Smooth muscle cell (in vitro differentiated cells): ENCODE results near the gene BDH1. TPM values are rescaled to one million over a fixed set of nuclear protein-coding genes. Genes with fewer than 3 reads are reported as not detected.

Experiments used
- DNase-seq: peaks from one replicate; lab custom pipeline; 2025; ENCODE audit not compliant: unreplicated experiment; lab: John Stamatoyannopoulos, UW
- H2AFZ ChIP-seq: fragments of 200-600 bp; sonication (generic); 2 replicates; pipeline ENCODE4 v1.6.0; 2016; ENCODE audit warnings: antibody characterized with exemption, low read depth, mild to moderate bottlenecking
- H3F3A ChIP-seq: fragments of 200-600 bp; sonication (generic); 2 replicates; pipeline ENCODE4 v1.6.0; 2017; ENCODE audit warnings: antibody characterized with exemption, low read depth
- H3K27ac ChIP-seq: fragments of 200-600 bp; sonication (generic); 2 replicates; pipeline ENCODE4 v1.5.1; 2016; ENCODE audit warnings: low read depth, mild to moderate bottlenecking
- H3K27me3 ChIP-seq: fragments of 200-600 bp; sonication (generic); 2 replicates; pipeline ENCODE4 v1.6.1; 2016; ENCODE audit warnings: low read depth, mild to moderate bottlenecking
- H3K36me3 ChIP-seq: fragments of 200-600 bp; sonication (generic); 2 replicates; pipeline ENCODE4 v1.5.1; 2016; ENCODE audit warnings: low read depth
- H3K4me1 ChIP-seq: fragments of 200-600 bp; sonication (generic); 2 replicates; pipeline ENCODE4 v1.5.1; 2016; ENCODE audit warnings: low read depth
- H3K4me2 ChIP-seq: fragments of 200-600 bp; sonication (generic); 2 replicates; pipeline ENCODE4 v1.6.0; 2016; ENCODE audit warnings: mild to moderate bottlenecking
- H3K4me3 ChIP-seq: fragments of 200-600 bp; sonication (generic); 2 replicates; pipeline ENCODE4 v1.5.1; 2016; ENCODE audit warnings: mild to moderate bottlenecking
- H3K79me2 ChIP-seq: fragments of 200-600 bp; sonication (generic); 2 replicates; pipeline ENCODE4 v1.6.0; 2016; ENCODE audit warnings: low read depth, mild to moderate bottlenecking
- H3K9ac ChIP-seq: fragments of 200-600 bp; sonication (generic); 2 replicates; pipeline ENCODE4 v1.6.0; 2016; ENCODE audit warnings: low read depth
- H3K9me3 ChIP-seq: fragments of 200-600 bp; sonication (generic); replicated peaks from 2 replicates; pipeline ENCODE4 v1.5.1; 2016; ENCODE audit warnings: low read depth
- H4K20me1 ChIP-seq: fragments of 200-600 bp; sonication (generic); 2 replicates; pipeline ENCODE4 v1.6.0; 2016; ENCODE audit warnings: low read depth
- CTCF ChIP-seq: fragments of 200-600 bp; sonication (generic); IDR thresholded peaks from 2 replicates; pipeline ENCODE4 v1.5.1; 2017; ENCODE audit warnings: borderline replicate concordance, mild to moderate bottlenecking, antibody characterized with exemption; ENCODE audit not compliant: insufficient read depth, poor library complexity, severe bottlenecking
- WGBS: methylation state at CpG from one replicate; pipeline ENCODE4 v1.1.7; 2016; ENCODE audit warnings: low lambda C conversion rate; 5-methylcytosine and 5-hydroxymethylcytosine counted together
- polyA plus RNA-seq: library from polyadenylated mRNA; unstranded; fragments of >200 nt; fragmentation: Nextera tagmentation; extraction: Ambion mirVana; gene quantifications from 2 replicates; pipeline ENCODE4 v1.2.1, GENCODE V29; 2016
- total RNA-seq: library from RNA; depleted of rRNA; stranded (reverse); fragments of >200 nt; gene quantifications from 2 replicates; pipeline ENCODE4 v1.2.3, GENCODE V29; 2014

The BDH1 gene
- total and polyA plus RNA-seq, 2 experiments from 2014 or later = 4.0 to 7.2 TPM

- peaks cover 28% of the 10 kb centered on the region for H3K27me3 ChIP-seq
- no peak overlapping the region for H3K4me3 ChIP-seq
- H3K9me3 ChIP-seq = no peaks in the 10 kb centered on the region
- no peaks in the 10 kb centered on the region for H3F3A ChIP-seq
- DNase-seq = no peak
- H3K36me3 ChIP-seq = no peaks in the 10 kb centered on the region
- no peak overlapping the region for H3K9ac ChIP-seq
- no peak overlapping the region for H3K4me2 ChIP-seq
- H3K79me2 ChIP-seq = no peaks in the 10 kb centered on the region
- no peak overlapping the region for H3K27ac ChIP-seq
- H3K4me1 ChIP-seq = no peaks in the 10 kb centered on the region
- WGBS = 87% methylated on average over 3 of the region's 3 CpGs
- no peak for TF ChIP-seq CTCF
- H4K20me1 ChIP-seq = no peaks in the 10 kb centered on the region
- no peak overlapping the region for H2AFZ ChIP-seq
Measured at GRCh38 chr3:197559651-197560050, 3.9 kb upstream of the BDH1 start.

DNA sequence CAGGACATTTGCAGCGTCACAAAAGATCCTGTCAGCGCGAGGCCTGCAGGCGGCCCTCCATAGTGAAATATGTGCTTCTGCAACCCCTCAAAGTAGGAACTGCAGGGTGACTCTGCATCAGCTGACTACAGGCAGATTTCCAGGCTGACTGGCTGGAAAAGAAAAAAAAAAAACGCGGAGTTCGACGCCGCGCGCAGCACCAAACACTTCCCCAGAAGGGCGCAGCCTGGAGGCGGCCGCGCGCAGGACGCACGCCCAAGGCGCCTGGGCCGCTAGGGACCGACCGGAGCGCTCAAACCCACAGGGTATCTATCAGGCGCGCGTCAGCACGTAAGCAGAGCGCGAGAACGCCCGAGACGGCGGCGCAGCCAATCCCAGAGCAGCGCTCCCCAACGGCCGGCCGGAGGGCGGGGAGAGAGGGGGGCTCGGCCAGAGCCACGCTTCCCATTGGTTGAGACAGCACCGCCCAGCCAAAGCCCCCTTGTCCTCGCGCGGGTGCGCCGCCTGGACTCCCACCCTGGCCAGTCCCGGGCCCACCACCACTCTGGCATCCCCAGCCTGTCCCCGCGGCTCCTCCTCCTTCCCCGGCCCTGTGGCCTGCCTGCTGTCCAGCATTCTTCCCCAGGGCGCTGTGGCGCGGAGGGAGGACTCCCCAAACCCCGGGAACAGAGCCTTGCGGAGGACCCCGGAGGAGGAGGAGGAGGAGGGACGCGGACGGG, 1.0 kb downstream of the BDH1 start:
- Histone ChIP-seq H3K36me3 (no peaks in the 10 kb centered on the region), H3K27ac (peak overlapping the region; percentile 76), H3K4me3 (peak overlapping the region; percentile 67), H3K79me2 (no peaks in the 10 kb centered on the region), H2AFZ (peak overlapping the region; percentile 86), H3F3A (no peaks in the 10 kb centered on the region), H3K9me3 (no peaks in the 10 kb centered on the region), H3K4me2 (peak overlapping the region; percentile 85), H4K20me1 (no peaks in the 10 kb centered on the region), H3K9ac (peak overlapping the region; percentile 45), H3K4me1 (peaks cover 6% of the 10 kb centered on the region), H3K27me3 (peaks cover 28% of the 10 kb centered on the region)
- 1% methylated on average over 42 of the region's 60 CpGs for WGBS
- TF ChIP-seq CTCF = peak; percentile 40
- DNase-seq = peak; percentile 77

GRCh38 chr3:197554196-197554561, 1.6 kb downstream of the BDH1 start:
- Histone ChIP-seq H3K9ac (peak overlapping the region; percentile 45), H3K27me3 (peaks cover 28% of the 10 kb centered on the region), H2AFZ (peak overlapping the region; percentile 79), H3K4me3 (peak overlapping the region; percentile 67), H3K4me1 (peaks cover 6% of the 10 kb centered on the region), H3K27ac (peak overlapping the region; percentile 76), H3F3A (no peaks in the 10 kb centered on the region), H3K4me2 (peak overlapping the region; percentile 85), H3K9me3 (no peaks in the 10 kb centered on the region), H3K79me2 (no peaks in the 10 kb centered on the region), H3K36me3 (no peaks in the 10 kb centered on the region), H4K20me1 (no peaks in the 10 kb centered on the region)
- 48% methylated on average over 10 of the region's 10 CpGs for WGBS
- TF ChIP-seq CTCF = no peak
- no peak for DNase-seq

GRCh38 chr3:197552198-197552597, 3.6 kb downstream of the BDH1 start:
- no peaks in the 10 kb centered on the region for H3K36me3 ChIP-seq
- no peak for TF ChIP-seq CTCF
- no peaks in the 10 kb centered on the region for H4K20me1 ChIP-seq
- no peaks in the 10 kb centered on the region for H3K79me2 ChIP-seq
- no peak overlapping the region for H3K9ac ChIP-seq
- no peak overlapping the region for H3K4me3 ChIP-seq
- 98% methylated on average over 6 of the region's 6 CpGs for WGBS
- H3K4me2 ChIP-seq = no peak overlapping the region
- peaks cover 17% of the 10 kb centered on the region for H3K27me3 ChIP-seq
- no peaks in the 10 kb centered on the region for H3F3A ChIP-seq
- H2AFZ ChIP-seq = no peak overlapping the region
- DNase-seq = no peak
- H3K9me3 ChIP-seq = no peaks in the 10 kb centered on the region
- H3K4me1 ChIP-seq = peaks cover 6% of the 10 kb centered on the region
- H3K27ac ChIP-seq = no peak overlapping the region
